ENCODE data around the gene RWDD2A.

The RWDD2A gene

GRCh38 chr6:83192456-83192855 lies 701 bp upstream of the RWDD2A start:
- no peak for TF ChIP-seq POLR2AphosphoS5 (IDR thresholded peaks at IDR 0.05; ENCODE audit: low read depth, low read length)

- TF ChIP-seq FOXP2 (optimal IDR thresholded peaks at IDR 0.05; ENCODE audit: borderline replicate concordance, extremely low read depth, extremely low read length, insufficient read depth): no peak
- no peak for TF ChIP-seq POLR2AphosphoS5 (IDR thresholded peaks at IDR 0.05; ENCODE audit: low read depth, low read length)
- TF ChIP-seq REST (IDR thresholded peaks at IDR 0.05; ENCODE audit: insufficient read depth in 1 of 2, low read depth in 2 of 2, low read length in 2 of 2): no peak
- TF ChIP-seq SIN3A (IDR thresholded peaks at IDR 0.05; ENCODE audit: borderline replicate concordance, insufficient read depth, low read length): no peak
- no peak for TF ChIP-seq TAF1 (IDR thresholded peaks at IDR 0.05; ENCODE audit: borderline replicate concordance, insufficient read depth, low read length)
Measured at GRCh38 chr6:83193747-83194566, 800 bp downstream of the RWDD2A start.

- TF ChIP-seq FOXP2 (optimal IDR thresholded peaks at IDR 0.05; ENCODE audit: borderline replicate concordance, extremely low read depth, extremely low read length, insufficient read depth) (no peak), REST (IDR thresholded peaks at IDR 0.05; ENCODE audit: insufficient read depth in 1 of 2, low read depth in 2 of 2, low read length in 2 of 2) (no peak), SIN3A (IDR thresholded peaks at IDR 0.05; ENCODE audit: borderline replicate concordance, insufficient read depth, low read length) (no peak), POLR2AphosphoS5 (IDR thresholded peaks at IDR 0.05; ENCODE audit: low read depth, low read length) (no peak), TAF1 (IDR thresholded peaks at IDR 0.05; ENCODE audit: borderline replicate concordance, insufficient read depth, low read length) (no peak)
Measured at GRCh38 chr6:83198486-83199172, 5.5 kb downstream of the RWDD2A start.

GRCh38 chr6:83199173-83199862 lies 6.2 kb downstream of the RWDD2A start:
- TF ChIP-seq SIN3A (IDR thresholded peaks at IDR 0.05; ENCODE audit: borderline replicate concordance, insufficient read depth, low read length): no peak
- TF ChIP-seq TAF1 (IDR thresholded peaks at IDR 0.05; ENCODE audit: borderline replicate concordance, insufficient read depth, low read length): no peak
- TF ChIP-seq POLR2AphosphoS5 (IDR thresholded peaks at IDR 0.05; ENCODE audit: low read depth, low read length): no peak
- no peak for TF ChIP-seq FOXP2 (optimal IDR thresholded peaks at IDR 0.05; ENCODE audit: borderline replicate concordance, extremely low read depth, extremely low read length, insufficient read depth)
- TF ChIP-seq REST (IDR thresholded peaks at IDR 0.05; ENCODE audit: insufficient read depth in 1 of 2, low read depth in 2 of 2, low read length in 2 of 2): no peak

GRCh38 chr6:83199863-83200225 lies 6.7 kb downstream of the RWDD2A start:
- TF ChIP-seq FOXP2 (optimal IDR thresholded peaks at IDR 0.05; ENCODE audit: borderline replicate concordance, extremely low read depth, extremely low read length, insufficient read depth): no peak
- TF ChIP-seq SIN3A (IDR thresholded peaks at IDR 0.05; ENCODE audit: borderline replicate concordance, insufficient read depth, low read length): no peak
- no peak for TF ChIP-seq REST (IDR thresholded peaks at IDR 0.05; ENCODE audit: insufficient read depth in 1 of 2, low read depth in 2 of 2, low read length in 2 of 2)
- no peak for TF ChIP-seq TAF1 (IDR thresholded peaks at IDR 0.05; ENCODE audit: borderline replicate concordance, insufficient read depth, low read length)
- no peak for TF ChIP-seq POLR2AphosphoS5 (IDR thresholded peaks at IDR 0.05; ENCODE audit: low read depth, low read length)
